ENCODE measurements around the gene MORN1.

DNA sequence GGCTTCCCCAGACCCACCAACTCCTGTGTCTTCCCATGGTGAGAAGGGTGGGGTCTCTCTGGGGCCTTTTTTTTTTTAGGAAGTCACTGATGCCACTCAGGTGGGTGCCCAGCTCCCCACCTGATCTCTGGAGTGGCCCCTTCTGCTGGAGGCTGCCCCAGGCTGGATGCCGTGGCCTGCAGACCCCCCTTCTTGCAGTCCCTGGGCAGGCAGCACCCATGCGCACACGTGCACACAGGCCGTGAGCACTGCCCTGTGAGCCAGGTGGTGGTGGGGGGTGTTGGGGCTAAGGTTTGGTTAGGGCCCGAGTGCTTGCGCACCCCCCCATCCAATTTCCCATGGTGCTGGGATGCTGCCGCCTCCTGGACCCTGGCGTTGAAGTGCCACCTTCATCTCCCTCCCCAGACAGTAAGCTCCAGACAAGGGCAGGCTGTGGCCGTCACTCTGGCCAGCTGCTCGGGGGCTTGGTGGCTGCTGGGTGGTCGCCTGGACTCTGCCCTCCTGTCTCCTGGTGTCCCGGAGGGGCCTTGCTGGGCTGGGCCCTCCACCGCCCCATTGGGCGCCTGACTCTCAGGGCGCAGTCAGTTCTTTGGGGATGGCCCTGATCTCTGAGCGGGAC lies 112.7 kb downstream of the MORN1 start:
- TF ChIP-seq POLR2AphosphoS5 (IDR thresholded peaks at IDR 0.05) (no peak), POLR2A (IDR thresholded peaks at IDR 0.05; ENCODE audit: low read depth) (no peak)
- TF ChIP-seq, protein P1, sequence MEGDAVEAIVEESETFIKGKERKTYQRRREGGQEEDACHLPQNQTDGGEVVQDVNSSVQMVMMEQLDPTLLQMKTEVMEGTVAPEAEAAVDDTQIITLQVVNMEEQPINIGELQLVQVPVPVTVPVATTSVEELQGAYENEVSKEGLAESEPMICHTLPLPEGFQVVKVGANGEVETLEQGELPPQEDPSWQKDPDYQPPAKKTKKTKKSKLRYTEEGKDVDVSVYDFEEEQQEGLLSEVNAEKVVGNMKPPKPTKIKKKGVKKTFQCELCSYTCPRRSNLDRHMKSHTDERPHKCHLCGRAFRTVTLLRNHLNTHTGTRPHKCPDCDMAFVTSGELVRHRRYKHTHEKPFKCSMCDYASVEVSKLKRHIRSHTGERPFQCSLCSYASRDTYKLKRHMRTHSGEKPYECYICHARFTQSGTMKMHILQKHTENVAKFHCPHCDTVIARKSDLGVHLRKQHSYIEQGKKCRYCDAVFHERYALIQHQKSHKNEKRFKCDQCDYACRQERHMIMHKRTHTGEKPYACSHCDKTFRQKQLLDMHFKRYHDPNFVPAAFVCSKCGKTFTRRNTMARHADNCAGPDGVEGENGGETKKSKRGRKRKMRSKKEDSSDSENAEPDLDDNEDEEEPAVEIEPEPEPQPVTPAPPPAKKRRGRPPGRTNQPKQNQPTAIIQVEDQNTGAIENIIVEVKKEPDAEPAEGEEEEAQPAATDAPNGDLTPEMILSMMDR (IDR thresholded peaks at IDR 0.05), result no peak

All from esophagus muscularis mucosa (tissue), 3 donors.